ENCODE data around the gene TNFRSF14. TPM values are rescaled to one million over a fixed set of nuclear protein-coding genes. Genes with fewer than 3 reads are reported as not detected.

The TNFRSF14 gene
- total RNA-seq, 1 experiment from 2014 or later = 0.57 TPM

- no CpG with 5 or more reads among the region's 8 CpGs for WGBS (ENCODE audit: extremely low coverage, insufficient read length, low lambda C conversion rate)
Measured at GRCh38 chr1:2573250-2573920, 17.2 kb downstream of the TNFRSF14 start.

More at GRCh38 chr1:2573250-2573920, 17.2 kb downstream of the TNFRSF14 start:
- Mint-ChIP-seq H3K27ac (no peak overlapping the region), H3K36me3 (ENCODE audit: insufficient read depth in 1 of 3, low read depth in 3 of 3) (peaks cover 0 to 3% (median 3%) of the 10 kb centered on the region in 3 experiments; a peak in 4 of 7 replicates), H3K27me3 (ENCODE audit: low read depth) (peaks cover 17% of the 10 kb centered on the region), H3K4me1 (0 out of 4 replicates have a peak, but pooled peaks cover 2 to 4% of the 10 kb centered on the region in 2 experiments), H3K9me3 (peaks cover 8 to 16% of the 10 kb centered on the region in 2 experiments), H3K4me3 (no peak overlapping the region)
- Histone ChIP-seq H3K14ac (ENCODE audit: insufficient read depth, low read length) (no peak overlapping the region), H2AFZ (ENCODE audit: low read length) (no peak overlapping the region), H3K27ac (ENCODE audit: insufficient read length, low read depth, low read length) (no peak overlapping the region), H4K8ac (replicated peaks; ENCODE audit: insufficient read length, low read depth, low read length) (no peak overlapping the region), H3K4me2 (ENCODE audit: insufficient read depth, insufficient read length, low read length) (no peak overlapping the region), H3K18ac (ENCODE audit: insufficient read length, low read depth, low read length) (no peak overlapping the region), H4K91ac (ENCODE audit: insufficient read length, low read depth, low read length) (no peak overlapping the region), H3K79me1 (ENCODE audit: insufficient read depth, low read depth, low read length, poor library complexity, severe bottlenecking) (no peaks in the 10 kb centered on the region), H2BK15ac (ENCODE audit: low read depth, low read length) (no peak overlapping the region), H3K27me3 (ENCODE audit: insufficient read depth, low read length) (no peaks in the 10 kb centered on the region), H2BK12ac (ENCODE audit: insufficient read length, low read depth, low read length) (no peak overlapping the region), H3K23me2 (ENCODE audit: insufficient read length, low read depth, low read length, poor library complexity, severe bottlenecking) (no peaks in the 10 kb centered on the region), H2BK5ac (ENCODE audit: insufficient read length, low read length) (no peak overlapping the region), H3K4ac (ENCODE audit: low read depth, low read length) (no peak overlapping the region), H3T11ph (ENCODE audit: low read length) (no peak overlapping the region), H3K79me2 (ENCODE audit: insufficient read depth, low read length) (no peaks in the 10 kb centered on the region), H3K56ac (ENCODE audit: insufficient read length, low read depth, low read length) (no peak overlapping the region), H2BK20ac (ENCODE audit: low read depth, low read length, poor library complexity, severe bottlenecking) (no peak overlapping the region), H3K9me3 (ENCODE audit: control insufficient read depth, low read depth, low read length) (no peaks in the 10 kb centered on the region), H2BK120ac (ENCODE audit: low read depth, low read length, poor library complexity, severe bottlenecking) (no peak overlapping the region), H2AK5ac (ENCODE audit: insufficient read length, low read length) (no peak overlapping the region), H4K5ac (ENCODE audit: insufficient read length, low read depth, low read length) (no peak overlapping the region), H3K23ac (ENCODE audit: insufficient read length, low read depth, low read length) (no peak overlapping the region), H3K4me1 (ENCODE audit: insufficient read depth, low read length) (no peaks in the 10 kb centered on the region), H4K20me1 (ENCODE audit: control insufficient read depth, insufficient read depth, insufficient read length) (no peaks in the 10 kb centered on the region), H3K9ac (ENCODE audit: extremely low read depth, insufficient read length, low read length) (no peak overlapping the region)
- no peak for TF ChIP-seq CTCF (conservative IDR thresholded peaks at IDR 0.05)
- no peak for DNase-seq
